SHP77 treated with DMSO at 0.1 percent for 48 hours (cell line): Measurements from ENCODE around the gene SERPINA12.

Experiments used
- DNase-seq: peaks from one replicate; lab custom pipeline; 2025; lab: John Stamatoyannopoulos, UW

The SERPINA12 gene

DNA sequence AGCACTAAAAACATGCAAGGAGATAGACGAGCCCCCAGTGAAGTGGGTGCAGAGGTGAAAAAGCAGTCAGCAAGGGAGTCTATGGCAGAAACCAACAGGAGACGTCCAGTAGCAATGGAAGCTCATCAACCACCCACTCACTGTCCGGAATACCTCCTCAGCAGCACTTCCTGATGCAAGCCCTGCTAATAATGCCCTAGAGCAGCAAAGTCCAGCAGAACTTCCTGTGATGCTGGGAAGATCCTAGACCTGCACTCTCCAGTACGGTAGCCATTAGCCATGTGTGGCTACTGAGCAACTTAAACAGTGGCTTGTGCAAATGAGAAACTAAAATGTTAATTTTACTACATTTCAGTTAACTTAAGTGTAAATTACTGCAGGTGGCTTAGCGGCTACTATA lies 44.2 kb downstream of the SERPINA12 start:
- no peak for DNase-seq

GRCh38 chr14:94464290-94464689 lies 45.0 kb downstream of the SERPINA12 start:
- no peak for DNase-seq

- DNase-seq = no peak
Measured at GRCh38 chr14:94462763-94463572, 46.3 kb downstream of the SERPINA12 start.

GRCh38 chr14:94462219-94462551 lies 47.1 kb downstream of the SERPINA12 start:
- no peak for DNase-seq

- no peak for DNase-seq
Measured at GRCh38 chr14:94461526-94462218, 47.6 kb downstream of the SERPINA12 start.

GRCh38 chr14:94460631-94461416 lies 48.4 kb downstream of the SERPINA12 start:
- no peak for DNase-seq

DNA sequence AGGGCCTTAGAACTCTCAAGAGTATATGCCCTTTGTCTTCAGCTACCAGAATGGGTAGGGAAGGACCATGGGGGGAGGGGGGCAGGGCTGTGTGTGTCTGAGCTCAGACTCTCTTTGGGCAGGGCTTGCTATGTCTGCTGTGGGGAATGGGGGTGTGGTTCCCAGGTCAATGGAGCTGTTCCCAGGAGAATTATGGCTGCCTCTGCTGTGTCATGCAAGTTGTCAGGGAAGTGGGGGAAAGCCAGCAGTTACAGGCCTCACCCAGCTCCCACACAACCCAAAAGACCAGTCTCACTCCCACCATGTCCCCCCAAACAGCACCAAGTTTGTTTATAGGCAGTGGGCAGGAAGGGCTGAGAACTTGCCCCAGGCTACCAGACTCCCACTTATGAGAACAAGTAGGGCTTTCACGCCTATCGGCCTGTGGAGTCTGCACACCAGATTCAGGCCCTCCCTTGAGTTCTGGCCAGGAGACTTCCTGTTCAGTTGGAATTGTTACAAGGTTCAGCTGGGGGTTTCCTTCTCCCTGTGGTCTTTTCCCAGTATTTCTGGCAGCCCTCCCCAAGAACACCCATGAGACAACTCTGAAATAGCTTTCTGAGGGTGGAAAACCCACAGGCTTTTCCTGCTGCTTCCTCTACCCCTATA lies 50.6 kb downstream of the SERPINA12 start:
- no peak for DNase-seq

- no peak for DNase-seq
Measured at GRCh38 chr14:94458096-94458495, 51.2 kb downstream of the SERPINA12 start.

- DNase-seq = no peak
Measured at GRCh38 chr14:94455928-94456327, 53.3 kb downstream of the SERPINA12 start.

DNA sequence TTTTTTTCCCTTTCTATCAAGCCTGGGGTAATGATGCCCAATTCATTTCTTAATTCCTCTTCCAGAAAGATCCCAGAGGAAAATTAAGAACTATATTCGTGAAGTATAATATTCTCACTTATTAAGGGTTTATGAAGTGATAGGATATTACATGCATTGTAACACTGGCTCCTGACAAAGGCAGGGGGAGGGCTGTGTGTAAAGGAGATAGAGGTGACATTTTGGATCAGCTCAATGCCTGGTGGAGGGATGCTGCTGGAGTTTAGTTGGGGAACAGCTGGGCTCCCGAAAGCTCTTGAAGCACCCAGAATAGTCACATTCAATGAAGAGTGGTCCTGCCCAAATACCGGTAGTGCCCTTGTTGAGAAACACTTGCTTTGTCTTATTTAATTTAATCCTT lies 57.4 kb downstream of the SERPINA12 start:
- DNase-seq = no peak

DNA sequence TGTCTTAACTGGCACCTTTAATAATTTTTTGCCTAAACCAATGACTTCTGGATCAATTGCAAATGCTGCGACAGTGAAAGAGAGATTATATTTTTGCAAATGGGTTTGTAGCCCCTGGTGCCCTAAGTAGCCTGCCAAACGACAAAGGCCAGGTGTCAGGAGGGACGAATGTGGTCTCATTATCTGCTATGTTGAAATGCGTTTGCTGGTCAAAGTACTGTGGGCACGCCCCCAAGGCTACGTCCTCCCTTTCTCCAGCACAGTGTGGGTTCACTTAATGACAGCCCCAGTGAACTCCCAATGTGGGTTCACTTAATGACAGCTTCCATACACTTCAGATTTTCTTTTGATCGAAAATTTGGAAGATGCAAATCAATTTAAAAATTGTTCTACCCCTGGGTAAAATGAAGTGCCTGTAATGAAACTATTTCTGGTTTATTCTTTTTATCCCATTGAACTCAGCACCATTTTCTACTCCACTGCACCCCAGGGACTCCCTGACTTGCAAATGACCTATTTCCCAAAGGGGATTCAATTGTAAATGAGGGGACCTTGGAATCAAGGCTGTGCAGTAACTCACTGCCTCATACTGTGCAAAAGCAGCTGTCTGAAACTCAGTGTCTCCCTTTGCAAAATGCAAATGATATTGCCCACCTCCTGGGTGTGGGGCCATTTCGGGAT lies 58.0 kb downstream of the SERPINA12 start:
- DNase-seq = no peak

DNA sequence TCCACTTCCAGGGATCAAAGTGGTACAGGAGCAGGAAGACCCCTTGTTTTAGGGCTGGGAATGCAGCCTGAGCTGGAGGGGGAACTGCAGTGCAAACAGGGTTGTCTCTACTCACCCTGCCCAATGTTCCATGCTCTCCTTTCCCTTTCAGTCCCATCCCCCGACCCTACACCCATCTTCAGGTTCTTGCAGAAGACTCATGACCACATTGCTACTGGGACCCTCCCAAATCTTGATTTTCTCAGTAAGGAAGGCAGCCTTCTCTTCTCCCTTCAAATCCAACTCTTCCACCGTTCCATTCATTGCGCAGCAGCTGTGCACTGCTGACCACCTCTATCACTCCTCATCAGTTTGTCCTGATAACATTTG lies 58.6 kb downstream of the SERPINA12 start:
- no peak for DNase-seq

GRCh38 chr14:94449930-94450329 lies 59.3 kb downstream of the SERPINA12 start:
- no peak for DNase-seq

GRCh38 chr14:94448071-94448808 lies 61.0 kb downstream of the SERPINA12 start:
- DNase-seq = no peak

DNA sequence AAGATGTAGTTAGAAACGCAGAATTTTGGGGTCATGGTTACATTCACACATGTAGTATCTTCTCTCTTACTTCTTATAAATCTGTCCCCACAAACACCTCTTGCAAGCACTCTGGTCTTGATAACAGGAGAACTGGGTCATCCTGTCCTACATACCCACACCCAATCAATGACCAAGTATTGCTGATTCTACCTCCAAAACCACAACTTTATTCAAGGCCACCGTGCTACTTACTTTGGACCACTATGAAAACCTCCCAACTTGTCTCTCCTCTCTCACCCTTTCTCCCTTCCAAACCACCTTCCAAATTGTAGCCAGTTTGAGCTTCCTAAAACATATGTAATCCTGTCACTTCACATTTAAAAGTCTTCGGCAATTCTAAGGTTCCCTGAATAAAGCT lies 62.1 kb downstream of the SERPINA12 start:
- no peak for DNase-seq

DNA sequence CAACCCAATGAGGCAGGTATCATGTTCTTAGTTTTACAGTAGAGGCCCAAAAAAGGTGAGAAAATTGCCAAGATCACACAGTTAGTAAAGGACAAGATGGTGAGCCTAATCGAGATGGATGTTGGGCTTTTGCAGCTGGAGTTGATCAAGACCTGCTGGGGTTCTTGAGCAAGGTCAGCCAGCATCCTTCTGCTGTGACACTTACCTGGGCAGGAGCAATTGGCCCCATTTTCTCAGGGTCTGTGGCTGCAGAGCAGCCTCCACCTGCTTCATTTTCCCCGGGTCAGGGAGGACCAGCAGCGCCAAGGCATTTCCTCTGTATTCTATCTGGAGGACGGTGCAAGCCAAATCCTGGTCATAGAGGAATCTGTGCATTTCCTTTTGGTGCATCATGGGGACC lies 63.1 kb downstream of the SERPINA12 start:
- no peak for DNase-seq

GRCh38 chr14:94445003-94445402 lies 64.3 kb downstream of the SERPINA12 start:
- no peak for DNase-seq

DNA sequence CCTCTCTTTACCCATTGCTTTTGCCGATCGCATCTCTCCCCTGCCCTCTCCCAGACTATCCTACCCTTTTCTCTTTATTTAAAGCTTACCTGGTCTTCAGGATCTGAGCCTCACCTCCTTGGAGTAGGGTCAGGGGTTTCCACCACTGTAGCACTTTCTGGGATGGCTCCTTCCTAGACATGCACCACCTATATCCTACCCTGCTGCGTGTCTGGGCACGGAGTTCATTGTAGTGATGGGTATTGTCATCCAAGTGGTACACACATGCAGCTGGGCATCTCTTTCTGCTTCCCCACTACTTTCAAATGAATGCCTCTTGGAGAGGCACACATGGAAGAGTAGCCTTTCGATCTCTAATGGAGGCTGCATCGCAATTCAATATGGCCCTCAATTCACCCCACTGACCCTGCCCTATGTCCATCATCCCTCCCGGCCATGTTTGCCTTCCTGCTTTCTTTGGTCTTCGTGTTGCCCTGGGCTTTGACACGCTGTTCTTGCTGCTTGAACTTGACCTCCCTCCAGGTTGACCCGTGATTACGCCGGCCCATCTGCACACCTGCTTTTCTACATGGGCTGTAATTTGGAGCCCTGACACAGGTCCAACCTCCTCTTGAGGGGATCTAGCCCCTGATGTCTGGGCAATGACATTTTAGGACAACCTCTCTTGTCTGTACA lies 67.6 kb downstream of the SERPINA12 start:
- DNase-seq = no peak

DNA sequence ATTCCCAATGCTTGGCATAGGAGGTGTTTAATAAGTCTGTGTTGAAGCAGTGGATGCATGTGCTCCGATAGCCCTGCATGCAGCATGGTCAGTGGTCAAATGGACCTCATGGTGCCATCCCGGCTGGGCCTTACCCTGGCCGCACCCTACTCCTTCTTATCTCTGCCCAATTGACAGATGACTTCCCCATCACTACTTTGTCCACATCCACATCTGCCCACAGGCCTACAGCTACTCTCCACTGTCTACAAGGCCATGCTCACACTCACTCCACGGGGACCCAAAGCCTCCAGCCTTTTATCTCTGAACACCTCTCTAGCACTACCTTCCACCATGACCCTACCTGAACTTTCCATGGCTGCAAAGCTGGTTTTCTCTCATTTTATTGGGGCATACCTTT lies 68.1 kb downstream of the SERPINA12 start:
- no peak for DNase-seq

- no peak for DNase-seq
Measured at GRCh38 chr14:94439453-94440057, 69.7 kb downstream of the SERPINA12 start.
